Small intestine (tissue), 7 donors: ENCODE measurements around the gene GPC3. TPM values are rescaled to one million over a fixed set of nuclear protein-coding genes. Genes with fewer than 3 reads are reported as not detected.
A peak's percentile ranks its signal among the peaks of the same experiment; 100 is the strongest.
"Not testable (repeated sequence)": the region's sequence is repeated elsewhere in the genome, so short reads cannot be mapped to it uniquely, and the experiment has no call there.

Experiments
- DNase-seq, 2 donors: peaks; one replicate each; pipeline versions ENCODE4 v3.0.0 to v3.0.0-alpha.2; 2013
- FAIRE-seq: peaks from 2 replicates; lab custom pipeline; 2012; peaks lifted over from hg19 to GRCh38; lab: Jason Lieb, UNC
- H3K27ac ChIP-seq, 3 donors: one replicate each; pipeline ENCODE4 v1.5.1; 2013; ENCODE audit warnings: low read length in 2 of 3, mild to moderate bottlenecking in 2 of 3, control low read depth in 1 of 3, inconsistent platforms in 1 of 3, low read depth in 1 of 3, moderate library complexity in 1 of 3
- H3K27me3 ChIP-seq, 3 donors: one replicate each; pipeline ENCODE4 v1.6.1; 2013; ENCODE audit warnings: low read length in 3 of 3, inconsistent platforms in 1 of 3; ENCODE audit not compliant: control insufficient read depth in 3 of 3, insufficient read depth in 3 of 3
- H3K36me3 ChIP-seq, 3 donors: one replicate each; pipeline ENCODE4 v1.6.1; 2013; ENCODE audit warnings: low read length in 3 of 3, inconsistent platforms in 1 of 3, low read depth in 1 of 3, mild to moderate bottlenecking in 1 of 3, moderate library complexity in 1 of 3; ENCODE audit not compliant: control insufficient read depth in 3 of 3, insufficient read depth in 2 of 3
- H3K4me1 ChIP-seq, 3 donors: one replicate each; pipeline ENCODE4 v1.6.1; 2013; ENCODE audit warnings: low read length in 2 of 3, inconsistent platforms in 1 of 3, low read depth in 1 of 3, mild to moderate bottlenecking in 1 of 3, moderate library complexity in 1 of 3; ENCODE audit not compliant: control insufficient read depth in 3 of 3, insufficient read depth in 2 of 3
- H3K4me3 ChIP-seq, 3 donors: one replicate each; pipeline ENCODE4 v1.5.1; 2013; ENCODE audit warnings: low read length in 3 of 3, control low read depth in 1 of 3, inconsistent platforms in 1 of 3, low read depth in 1 of 3, mild to moderate bottlenecking in 1 of 3, moderate library complexity in 1 of 3
- H3K9me3 ChIP-seq, 2 donors: one replicate each; pipeline ENCODE4 v1.6.1; 2013; ENCODE audit warnings: low read depth in 1 of 2, low read length in 1 of 2; ENCODE audit not compliant: control insufficient read depth in 2 of 2, insufficient read depth in 1 of 2
- WGBS, 3 donors: extraction: QIAGEN DNeasy Blood & Tissue Kit; methylation state at CpG; one replicate each; pipeline ENCODE4 v1.1.7; 2013; 5-methylcytosine and 5-hydroxymethylcytosine counted together
- polyA plus RNA-seq, 4 donors: library from polyadenylated mRNA; stranded (reverse) in 3 of 4; unstranded in 1 of 4; fragments of 200-250 nt in 3 of 4; fragments of 120-200 nt in 1 of 4; gene quantifications; one replicate each; pipeline versions ENCODE4 v1.2.1 to v1.2.3, GENCODE V29; 2013
- donor health status: healthy with polysubstance abuse.
- donor health status: control.
- donor health status: control.
- donor health status: Bipolar disorder and iron deficiency.
- donor health status: healthy.

Gene GPC3
- polyA plus RNA-seq, 4 donors, result 14.3 to 186 TPM; not detected in 2

- H3K4me3 ChIP-seq, result no peak overlapping the region
- no peaks in the 10 kb centered on the region for H3K9me3 ChIP-seq
- no peaks in the 10 kb centered on the region for H3K4me1 ChIP-seq
- no peaks in the 10 kb centered on the region for H3K36me3 ChIP-seq
- H3K27ac ChIP-seq, result no peak overlapping the region
- FAIRE-seq (no peak), DNase-seq (no peak)
- WGBS, 3 donors, result 79 to 91% (median 87%) methylated on average over 2 of the region's 2 CpGs
- no peaks in the 10 kb centered on the region for H3K27me3 ChIP-seq
Measured at GRCh38 chrX:133741303-133741702, 244.1 kb downstream of the GPC3 start.

- H3K4me3 ChIP-seq, result no peak overlapping the region
- H3K9me3 ChIP-seq, result peaks cover 0 to 12% of the 10 kb centered on the region in 2 donors
- DNase-seq, result no peak
- H3K27me3 ChIP-seq, result no peaks in the 10 kb centered on the region
- peak overlapping the region in 2 of 3 donors; percentile 36 to 38 for H3K27ac ChIP-seq
- no peaks in the 10 kb centered on the region for H3K36me3 ChIP-seq
- WGBS, 3 donors, result 56 to 63% (median 57%) methylated on average over 2 of the region's 2 CpGs
- peaks cover 2 to 27% (median 4%) of the 10 kb centered on the region in 3 donors for H3K4me1 ChIP-seq
- FAIRE-seq, result no peak
Measured at GRCh38 chrX:133726642-133727041, 258.8 kb downstream of the GPC3 start.

- DNase-seq (peak; percentile 18 to 41), FAIRE-seq (no peak)
- Histone ChIP-seq H3K36me3 (no peaks in the 10 kb centered on the region), H3K9me3 (peaks cover 0 to 12% of the 10 kb centered on the region in 2 donors), H3K4me3 (no peak overlapping the region), H3K27me3 (no peaks in the 10 kb centered on the region), H3K4me1 (peaks cover 2 to 27% (median 4%) of the 10 kb centered on the region in 3 donors), H3K27ac (peak overlapping the region in 2 of 3 donors; percentile 36 to 38)
- 44 to 60% (median 47%) methylated on average over 2 of the region's 2 CpGs for WGBS, 3 donors
Measured at GRCh38 chrX:133726211-133726630, 259.2 kb downstream of the GPC3 start.

GRCh38 chrX:133723930-133724329, 261.5 kb downstream of the GPC3 start:
- DNase-seq (peak; percentile 74 to 89), FAIRE-seq (peak; percentile 96)
- no peaks in the 10 kb centered on the region for H3K27me3 ChIP-seq
- H3K4me3 ChIP-seq, result no peak overlapping the region
- peaks cover 0 to 12% of the 10 kb centered on the region in 2 donors for H3K9me3 ChIP-seq
- H3K36me3 ChIP-seq, result no peaks in the 10 kb centered on the region
- peak overlapping the region in 2 of 3 donors; percentile 25 to 73 for H3K27ac ChIP-seq
- H3K4me1 ChIP-seq, result peaks cover 2 to 27% (median 4%) of the 10 kb centered on the region in 3 donors
- WGBS, 3 donors, result 23 to 66% (median 35%) methylated on average over 4 of the region's 4 CpGs

GRCh38 chrX:133722756-133723155, 262.6 kb downstream of the GPC3 start:
- no peaks in the 10 kb centered on the region for H3K27me3 ChIP-seq
- FAIRE-seq (no peak), DNase-seq (no peak)
- H3K36me3 ChIP-seq, result no peaks in the 10 kb centered on the region
- H3K9me3 ChIP-seq, result peaks cover 0 to 12% of the 10 kb centered on the region in 2 donors
- H3K4me3 ChIP-seq, result no peak overlapping the region
- 69 to 89% (median 82%) methylated on average over 4 of the region's 4 CpGs for WGBS, 3 donors
- H3K27ac ChIP-seq, result no peak overlapping the region
- peaks cover 2 to 27% (median 4%) of the 10 kb centered on the region in 3 donors for H3K4me1 ChIP-seq

GRCh38 chrX:133720269-133720668, 265.1 kb downstream of the GPC3 start:
- peaks cover 0 to 14% (median 0%) of the 10 kb centered on the region in 3 donors for H3K4me1 ChIP-seq
- H3K9me3 ChIP-seq, result peaks cover 0 to 16% of the 10 kb centered on the region in 2 donors
- DNase-seq, H3K27ac ChIP-seq, FAIRE-seq, H3K27me3 ChIP-seq, H3K36me3 ChIP-seq, H3K4me3 ChIP-seq: not testable (repeated sequence)
- WGBS, 3 donors, result 89 to 93% (median 90%) methylated on average over 3 of the region's 3 CpGs

GRCh38 chrX:133715715-133716114, 269.7 kb downstream of the GPC3 start:
- Histone ChIP-seq H3K36me3 (no peaks in the 10 kb centered on the region), H3K4me1 (no peaks in the 10 kb centered on the region), H3K4me3 (peak overlapping the region in 1 of 3 donors; percentile 60), H3K27ac (peak overlapping the region in 1 of 3 donors; percentile 60), H3K9me3 (peaks cover 0 to 5% of the 10 kb centered on the region in 2 donors), H3K27me3 (no peaks in the 10 kb centered on the region)
- FAIRE-seq (no peak), DNase-seq (peak in 1 of 2 donors; percentile 37)
- 35 to 74% (median 65%) methylated on average over 1 of the region's 1 CpG for WGBS, 3 donors

- peaks cover 0 to 2% of the 10 kb centered on the region in 2 donors for H3K9me3 ChIP-seq
- 13 to 51% (median 28%) methylated on average over 1 of the region's 1 CpG for WGBS, 3 donors
- H3K27ac ChIP-seq, result no peak overlapping the region
- no peak overlapping the region for H3K4me3 ChIP-seq
- FAIRE-seq, result no peak
- DNase-seq, result peak; percentile 6 to 72
- no peaks in the 10 kb centered on the region for H3K4me1 ChIP-seq
- H3K36me3 ChIP-seq, result no peaks in the 10 kb centered on the region
- no peaks in the 10 kb centered on the region for H3K27me3 ChIP-seq
Measured at GRCh38 chrX:133709501-133709900, 275.9 kb downstream of the GPC3 start.

- 92 to 96% (median 94%) methylated on average over 1 of the region's 1 CpG for WGBS, 3 donors
- Histone ChIP-seq H3K4me1 (no peaks in the 10 kb centered on the region), H3K4me3 (no peak overlapping the region), H3K27me3 (no peaks in the 10 kb centered on the region), H3K27ac (no peak overlapping the region), H3K36me3 (no peaks in the 10 kb centered on the region), H3K9me3 (peaks cover 0 to 2% of the 10 kb centered on the region in 2 donors)
- no peak for FAIRE-seq
- no peak for DNase-seq
Measured at GRCh38 chrX:133706890-133707289, 278.5 kb downstream of the GPC3 start.
